ENCODE data around the gene RFPL4AL1. TPM values are rescaled to one million over a fixed set of nuclear protein-coding genes. Genes with fewer than 3 reads are reported as not detected.

The RFPL4AL1 gene
- total RNA-seq, 2 donors from 2014 or later, result 2.3 TPM; not detected in 1

GRCh38 chr19:55820037-55820436, 51.1 kb downstream of the RFPL4AL1 start:
- Histone ChIP-seq H3K27me3 (no peaks in the 10 kb centered on the region), H3K9me3 (no peaks in the 10 kb centered on the region), H3K36me3 (replicated peaks in 1 of 2; ENCODE audit: insufficient read depth in 1 of 2, low read depth in 2 of 2) (no peaks in the 10 kb centered on the region), H3K4me3 (no peak overlapping the region), H3K4me1 (no peaks in the 10 kb centered on the region), H3K27ac (no peak overlapping the region)
- DNase-seq (no peak), ATAC-seq (no peak)
- intact Hi-C loops (cut with DNase I), result no loop called here
- 73 to 78% methylated on average over 3 of the region's 3 CpGs for WGBS, 2 donors
- TF ChIP-seq CTCF (IDR thresholded peaks at IDR 0.05) (no peak), POLR2A (IDR thresholded peaks at IDR 0.05) (no peak)

Other genes with a start within 250 kb of the RFPL4AL1 start
- not detected for gene SBK2, start 232.0 kb upstream of the RFPL4AL1 start, total RNA-seq
- gene SBK3, start 223.6 kb upstream of the RFPL4AL1 start, total RNA-seq, result not detected
- 1 to 10 TPM; 3.3 to 6.2 TPM for gene ZNF579, start 188.3 kb upstream of the RFPL4AL1 start, total RNA-seq
- gene FIZ1, start 169.6 kb upstream of the RFPL4AL1 start, total RNA-seq, result 10 to 100 TPM in 1 of 2 donors, 1 to 10 TPM in 1; 5.7 to 13.5 TPM
- gene ZNF524, start 168.8 kb upstream of the RFPL4AL1 start, total RNA-seq, result 10 to 100 TPM; 29.7 to 45.4 TPM
- gene ZNF865, start 163.5 kb upstream of the RFPL4AL1 start, total RNA-seq, result 10 to 100 TPM in 1 of 2 donors, 1 to 10 TPM in 1; 6.5 to 14.8 TPM
- 1 to 10 TPM; 6.9 to 9.6 TPM for gene ZNF784, start 144.6 kb upstream of the RFPL4AL1 start, total RNA-seq
- 10 to 100 TPM; 29.7 to 36.1 TPM for gene ZNF580, start 128.1 kb upstream of the RFPL4AL1 start, total RNA-seq
- 10 to 100 TPM; 16.8 to 20.2 TPM for gene ZNF581, start 125.5 kb upstream of the RFPL4AL1 start, total RNA-seq
- gene CCDC106, start 120.9 kb upstream of the RFPL4AL1 start, total RNA-seq, result 10 to 100 TPM in 1 of 2 donors, 1 to 10 TPM in 1; 5.9 to 15.0 TPM
- 100 to 1,000 TPM in 1 of 2 donors, 10 to 100 TPM in 1; 53.4 to 106 TPM for gene U2AF2, start 114.1 kb upstream of the RFPL4AL1 start, total RNA-seq
- gene EPN1, start 93.9 kb upstream of the RFPL4AL1 start, total RNA-seq, result 10 to 100 TPM; 52.1 to 52.4 TPM
- gene NLRP9, start 30.7 kb upstream of the RFPL4AL1 start, total RNA-seq, result not detected
- not detected for gene RFPL4A, start 10.0 kb upstream of the RFPL4AL1 start, total RNA-seq
- gene NLRP11, start 62.9 kb downstream of the RFPL4AL1 start, total RNA-seq, result not detected
- not detected for gene NLRP4, start 67.4 kb downstream of the RFPL4AL1 start, total RNA-seq
- not detected for gene NLRP13, start 163.2 kb downstream of the RFPL4AL1 start, total RNA-seq
- gene NLRP8, start 178.7 kb downstream of the RFPL4AL1 start, total RNA-seq, result not detected
- gene NLRP5, start 217.7 kb downstream of the RFPL4AL1 start, total RNA-seq, result not detected